Omental fat pad (tissue), 4 donors: ENCODE data around the gene EFCAB6. TPM values are rescaled to one million over a fixed set of nuclear protein-coding genes. Genes with fewer than 3 reads are reported as not detected.

Source experiments
- ATAC-seq: fragments of 150-250 bp; one replicate; pipeline ENCODE4 v1.9.1; 2016; ENCODE audit warnings: mild to moderate bottlenecking, moderate library complexity; ENCODE audit not compliant: low FRiP score
- DNase-seq: peaks from one replicate; pipeline ENCODE4 v3.0.0-alpha.2; 2019; ENCODE audit warnings: low spot score
- total RNA-seq, 4 donors: library from RNA; depleted of rRNA; stranded (reverse); fragments of >200 nt; gene quantifications; one replicate each; pipeline ENCODE4 v1.1.0, GENCODE V29; 2016
- TF ChIP-seq, protein P1 (sequence below), 3 donors: fragments of 450-650 bp; IDR thresholded peaks; one replicate each; pipeline ENCODE4 v1.5.1; 2016 to 2017; ENCODE audit warnings: antibody characterized with exemption in 3 of 3, mild to moderate bottlenecking in 3 of 3, moderate library complexity in 2 of 3

Gene EFCAB6
- total RNA-seq, 4 donors from 2014 or later = 0.48 to 3.2 (median 1.9) TPM

DNA sequence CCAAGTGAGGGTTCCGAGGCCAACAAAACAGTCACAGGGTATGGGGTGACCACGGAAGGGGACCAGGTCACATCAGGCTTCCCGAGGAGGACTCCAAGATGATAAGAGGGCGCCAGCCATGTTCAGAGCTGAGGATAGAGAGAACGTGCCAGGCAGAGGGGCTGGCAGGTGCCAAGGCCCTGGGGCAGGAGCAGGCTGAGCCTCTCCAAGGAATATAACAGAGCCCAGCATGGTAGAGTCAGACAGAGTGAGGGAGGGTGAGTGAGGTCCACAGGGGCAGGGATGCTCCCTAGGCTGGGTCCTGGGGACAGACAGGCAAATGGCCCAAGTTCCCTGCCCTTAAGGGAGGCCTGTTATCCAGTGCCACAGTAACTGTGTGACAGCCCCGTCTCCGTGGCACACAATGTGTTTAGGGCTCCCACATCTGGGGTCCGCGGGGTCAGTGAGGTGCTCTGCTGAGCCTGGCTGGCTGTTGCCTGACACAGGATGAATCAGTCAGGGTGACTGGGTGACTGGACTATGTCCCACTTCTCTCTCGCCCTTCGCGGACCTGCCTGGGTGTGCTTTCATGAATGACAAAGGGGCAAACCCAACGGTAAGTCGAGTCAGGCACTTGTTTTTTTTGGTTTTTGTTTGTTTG, 295.0 kb downstream of the EFCAB6 start:
- TF ChIP-seq, protein P1, sequence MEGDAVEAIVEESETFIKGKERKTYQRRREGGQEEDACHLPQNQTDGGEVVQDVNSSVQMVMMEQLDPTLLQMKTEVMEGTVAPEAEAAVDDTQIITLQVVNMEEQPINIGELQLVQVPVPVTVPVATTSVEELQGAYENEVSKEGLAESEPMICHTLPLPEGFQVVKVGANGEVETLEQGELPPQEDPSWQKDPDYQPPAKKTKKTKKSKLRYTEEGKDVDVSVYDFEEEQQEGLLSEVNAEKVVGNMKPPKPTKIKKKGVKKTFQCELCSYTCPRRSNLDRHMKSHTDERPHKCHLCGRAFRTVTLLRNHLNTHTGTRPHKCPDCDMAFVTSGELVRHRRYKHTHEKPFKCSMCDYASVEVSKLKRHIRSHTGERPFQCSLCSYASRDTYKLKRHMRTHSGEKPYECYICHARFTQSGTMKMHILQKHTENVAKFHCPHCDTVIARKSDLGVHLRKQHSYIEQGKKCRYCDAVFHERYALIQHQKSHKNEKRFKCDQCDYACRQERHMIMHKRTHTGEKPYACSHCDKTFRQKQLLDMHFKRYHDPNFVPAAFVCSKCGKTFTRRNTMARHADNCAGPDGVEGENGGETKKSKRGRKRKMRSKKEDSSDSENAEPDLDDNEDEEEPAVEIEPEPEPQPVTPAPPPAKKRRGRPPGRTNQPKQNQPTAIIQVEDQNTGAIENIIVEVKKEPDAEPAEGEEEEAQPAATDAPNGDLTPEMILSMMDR (IDR thresholded peaks at IDR 0.05) = no peak
- no peak for DNase-seq
- no peak for ATAC-seq

DNA sequence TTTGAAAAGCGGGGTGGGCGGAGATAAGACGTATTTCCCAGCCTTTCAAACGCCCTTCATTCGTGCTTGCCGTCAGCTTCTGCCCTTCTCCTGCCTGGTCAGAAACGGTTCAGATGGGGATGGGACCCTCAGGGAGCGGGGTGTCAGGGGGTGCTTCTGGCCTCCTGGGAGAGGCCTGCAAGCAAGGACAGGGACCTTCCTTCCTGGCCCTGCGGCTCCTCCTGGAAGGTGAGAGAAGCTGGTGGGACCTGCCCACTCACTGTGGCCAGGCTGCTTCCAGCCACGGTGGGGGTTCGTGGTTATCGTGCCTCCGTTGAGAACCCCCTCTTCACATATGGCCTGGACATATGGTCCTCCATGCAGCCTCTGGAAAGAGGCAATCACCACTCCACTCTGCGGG, 295.7 kb downstream of the EFCAB6 start:
- DNase-seq = no peak
- no peak for ATAC-seq
- TF ChIP-seq, protein P1 (IDR thresholded peaks at IDR 0.05) = no peak

DNA sequence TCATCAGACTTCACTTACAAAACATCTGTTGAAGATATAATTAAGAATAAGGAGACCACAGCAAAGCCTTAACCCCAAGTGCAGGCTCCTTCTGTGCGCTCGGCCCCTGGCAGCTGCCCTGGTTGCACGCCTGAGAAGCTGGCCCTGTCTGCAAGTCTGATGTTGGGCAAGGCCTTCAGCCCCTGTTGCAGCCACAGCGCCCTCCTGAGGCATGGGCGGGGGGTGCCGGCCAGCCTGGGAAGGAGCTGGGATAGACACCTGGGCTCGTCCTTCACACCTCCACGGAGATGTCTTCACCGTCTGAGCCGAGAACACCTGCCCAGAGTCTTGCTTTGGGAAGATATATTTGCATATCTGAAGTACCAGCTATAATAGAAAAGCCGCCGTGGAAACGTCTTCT, 296.2 kb downstream of the EFCAB6 start:
- no peak for ATAC-seq
- TF ChIP-seq, protein P1 (IDR thresholded peaks at IDR 0.05) = no peak

DNA sequence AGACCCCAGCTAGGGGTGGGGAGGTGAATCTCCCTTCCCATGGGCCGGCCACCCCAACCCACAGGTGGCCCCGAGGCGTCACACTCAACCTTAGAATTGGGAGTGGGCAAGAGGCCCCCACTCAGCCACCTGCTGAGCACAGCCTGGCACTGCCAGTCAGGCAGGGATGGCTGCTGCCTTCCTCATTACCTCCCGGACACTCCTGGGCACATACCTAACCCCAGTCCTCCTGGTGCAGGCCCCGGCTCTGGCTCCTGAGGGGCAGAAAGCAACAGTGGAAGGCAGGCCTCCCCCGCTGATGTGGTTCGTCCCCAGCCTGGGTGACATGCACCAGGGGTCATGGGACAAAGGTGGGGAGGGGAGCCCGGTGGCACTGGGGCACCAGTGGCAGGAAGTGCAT, 296.7 kb downstream of the EFCAB6 start:
- ATAC-seq = no peak
- no peak for DNase-seq
- TF ChIP-seq, protein P1 (IDR thresholded peaks at IDR 0.05) = no peak

More for the DNA sequence above, 296.2 kb downstream of the EFCAB6 start:
- no peak for DNase-seq

DNA sequence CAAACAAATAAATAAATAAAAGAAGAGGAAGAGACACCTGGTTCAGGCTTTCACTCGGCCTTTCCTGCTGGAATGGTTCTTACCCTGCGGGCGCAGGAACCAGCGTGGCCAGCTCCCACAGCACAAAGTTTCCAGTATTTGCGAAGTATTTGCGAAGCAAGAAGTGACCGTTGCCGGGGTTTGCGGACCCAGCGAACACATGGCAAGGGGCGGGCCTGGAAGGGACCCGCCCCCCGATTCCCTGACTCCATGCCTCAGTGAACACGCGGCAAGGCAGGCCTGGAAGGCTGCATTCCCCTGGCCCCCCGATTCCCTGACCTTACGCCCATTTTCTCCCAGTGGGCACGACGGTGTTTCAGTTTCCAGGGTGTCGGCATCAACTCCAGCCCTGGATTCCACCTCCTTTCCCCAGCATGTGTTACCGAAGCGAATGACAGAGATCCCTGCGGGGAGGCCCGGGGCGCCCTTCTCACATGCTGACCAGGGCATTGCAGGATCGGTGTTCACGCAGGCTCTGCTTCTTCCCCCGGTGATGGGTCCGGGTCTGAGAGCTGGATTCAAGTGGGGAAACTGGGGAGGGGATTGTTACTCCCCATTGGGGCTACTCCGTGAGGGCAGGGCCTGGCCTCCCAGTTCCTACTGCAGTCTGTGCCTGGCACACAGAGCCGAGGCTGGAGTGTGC, 297.5 kb downstream of the EFCAB6 start:
- TF ChIP-seq, protein P1 (IDR thresholded peaks at IDR 0.05) = no peak
- ATAC-seq = no peak
- DNase-seq = no peak

DNA sequence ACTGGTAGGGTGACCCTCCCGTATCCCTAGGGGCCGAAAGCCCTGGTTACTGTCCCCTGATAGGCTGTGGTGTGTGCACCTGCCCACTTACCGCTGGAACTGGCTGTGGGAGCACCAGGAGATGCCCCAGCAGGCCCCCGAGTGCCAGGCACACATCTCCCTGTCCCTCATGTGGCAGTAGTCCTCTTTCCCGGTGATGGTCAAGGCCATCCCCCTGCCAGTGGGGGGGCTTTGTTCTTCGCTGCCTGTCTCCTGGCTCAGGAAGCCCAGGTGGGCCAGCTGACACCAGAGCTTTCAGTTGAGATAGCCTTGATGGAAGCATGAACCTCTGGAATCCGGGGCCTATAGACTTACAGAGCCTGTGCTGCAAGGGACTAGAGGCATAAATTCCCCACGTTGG, 299.8 kb downstream of the EFCAB6 start:
- ATAC-seq = no peak
- no peak for DNase-seq
- TF ChIP-seq, protein P1 (IDR thresholded peaks at IDR 0.05) = no peak
